Activated naive CD4-positive, alpha-beta T cell treated with anti-CD3 and anti-CD28 coated beads, Interleukin-2, amount 50 U/mL, for 72 hours (primary cell): ENCODE data around the gene RIN3. TPM values are rescaled to one million over a fixed set of nuclear protein-coding genes. Genes with fewer than 3 reads are reported as not detected.
"Not testable (repeated sequence)": the region's sequence is repeated elsewhere in the genome, so short reads cannot be mapped to it uniquely, and the experiment has no call there.

ENCODE experiments used
- ATAC-seq, 2 donors: fragments of 150-1000 bp; cut with Tn5 transposase; 2 replicates each; pipeline ENCODE4 v1.10.0; 2021; ENCODE audit warnings: mild to moderate bottlenecking in 2 of 2, moderate library complexity in 2 of 2
- DNase-seq, 2 donors: peaks; one replicate each; pipeline ENCODE4 v3.0.0; 2021 to 2022; ENCODE audit warnings: low spot score in 2 of 2
- H3K27ac Mint-ChIP-seq, 2 donors: one replicate each; pipeline ENCODE4 v1.8.0; 2022; ENCODE audit warnings: mild to moderate bottlenecking in 2 of 2, mixed read lengths in 2 of 2
- H3K36me3 Mint-ChIP-seq, 2 donors: one replicate each; pipeline ENCODE4 v1.8.0; 2022; ENCODE audit warnings: mixed read lengths in 2 of 2
- H3K9me3 Mint-ChIP-seq, 2 donors: one replicate each; pipeline ENCODE4 v1.8.0; 2022; ENCODE audit warnings: mixed read lengths in 2 of 2
- total RNA-seq, 2 donors: library from RNA; stranded (reverse); gene quantifications; one replicate each; pipeline ENCODE4 v1.2.3, GENCODE V29; 2022

Gene RIN3
- total RNA-seq, 2 donors from 2014 or later = 21.1 to 27.9 TPM

GRCh38 chr14:92710001-92710341 lies 196.4 kb downstream of the RIN3 start:
- no peak for ATAC-seq
- H3K36me3 Mint-ChIP-seq = no peaks in the 10 kb centered on the region
- H3K27ac Mint-ChIP-seq = no peak overlapping the region
- H3K9me3 Mint-ChIP-seq = no peaks in the 10 kb centered on the region
- DNase-seq = no peak

DNA sequence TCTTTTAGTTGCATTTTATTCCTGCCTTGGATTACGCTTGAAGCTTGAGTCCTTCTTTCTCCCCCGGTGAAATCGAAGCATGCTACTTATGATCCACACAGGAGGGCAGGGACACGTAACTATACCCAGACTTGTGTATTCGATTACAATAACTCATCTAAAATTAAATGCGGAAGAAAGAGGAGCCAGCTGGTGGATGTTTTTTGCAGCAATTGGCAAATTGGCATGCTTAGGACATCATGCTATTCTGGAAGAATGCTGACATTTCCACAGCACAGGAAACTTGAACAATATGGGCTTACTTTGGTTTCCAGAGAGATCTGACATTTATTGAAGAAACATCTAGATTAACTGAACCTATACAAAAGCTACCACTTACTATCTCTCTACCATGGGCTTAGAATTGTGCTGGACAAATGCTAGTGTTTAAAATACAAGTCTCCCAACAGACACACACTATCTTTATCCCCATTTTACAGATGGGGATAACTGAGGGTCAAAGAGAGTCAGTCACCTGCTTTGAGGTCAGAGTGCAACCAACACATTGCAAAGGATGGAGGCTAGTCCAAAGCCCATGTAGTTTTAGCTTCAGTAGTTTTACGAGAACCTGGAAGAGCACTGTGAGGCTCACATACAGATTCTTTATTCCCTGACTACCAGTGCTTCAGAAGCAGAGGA lies 198.5 kb downstream of the RIN3 start:
- Mint-ChIP-seq H3K36me3 (no peaks in the 10 kb centered on the region), H3K27ac (no peak overlapping the region), H3K9me3 (no peaks in the 10 kb centered on the region)
- ATAC-seq = no peak
- no peak for DNase-seq

- DNase-seq (no peak), ATAC-seq (no peak)
- Mint-ChIP-seq H3K9me3 (no peaks in the 10 kb centered on the region), H3K36me3 (no peaks in the 10 kb centered on the region), H3K27ac (no peak overlapping the region)
Observed at GRCh38 chr14:92712654-92713051, 199.1 kb downstream of the RIN3 start.

DNA sequence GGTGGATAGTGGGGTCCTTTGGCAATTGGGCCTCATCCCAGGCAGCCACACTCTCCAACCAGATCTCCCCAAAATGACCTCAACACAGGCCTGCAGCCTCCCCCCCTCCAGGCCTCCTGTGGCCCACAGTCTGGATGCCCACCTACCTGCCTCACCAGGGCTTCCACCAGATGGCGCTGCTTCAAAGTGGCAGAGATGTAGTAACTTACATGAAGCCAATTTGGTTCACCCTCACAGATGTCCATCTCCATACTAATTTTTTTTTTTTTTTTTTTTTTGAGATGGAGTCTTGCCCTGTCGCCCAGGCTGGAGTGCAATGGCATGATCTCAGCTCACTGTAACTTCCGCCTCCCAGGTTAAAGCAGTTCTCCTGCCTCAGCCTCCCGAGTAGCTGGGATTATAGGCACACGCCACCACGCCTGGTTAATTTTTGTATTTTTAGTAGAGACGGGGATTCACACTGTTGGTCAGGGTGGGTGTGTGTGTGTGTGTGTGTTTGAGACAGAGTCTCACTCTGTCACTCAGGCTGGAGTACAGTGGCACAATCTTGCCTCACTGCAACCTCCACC lies 201.2 kb downstream of the RIN3 start:
- not testable (repeated sequence) for H3K9me3 Mint-ChIP-seq, H3K36me3 Mint-ChIP-seq
- peak overlapping the region in 1 of 2 donors; percentile 23 for H3K27ac Mint-ChIP-seq
- ATAC-seq = peak; percentile 89 to 91
- peak; percentile 76 to 90 for DNase-seq

- H3K27ac Mint-ChIP-seq = no peak overlapping the region
- H3K9me3 Mint-ChIP-seq = no peaks in the 10 kb centered on the region
- no peaks in the 10 kb centered on the region for H3K36me3 Mint-ChIP-seq
- no peak for DNase-seq
- no peak for ATAC-seq
Observed at GRCh38 chr14:92716131-92716530, 202.6 kb downstream of the RIN3 start.

- H3K9me3 Mint-ChIP-seq = no peaks in the 10 kb centered on the region
- ATAC-seq = peak; percentile 60 to 71
- no peaks in the 10 kb centered on the region for H3K36me3 Mint-ChIP-seq
- H3K27ac Mint-ChIP-seq = no peak overlapping the region
- DNase-seq = no peak
Observed at GRCh38 chr14:92717571-92718042, 204.0 kb downstream of the RIN3 start.

- no peaks in the 10 kb centered on the region for H3K36me3 Mint-ChIP-seq
- DNase-seq (no peak), ATAC-seq (no peak)
- H3K9me3 Mint-ChIP-seq = no peaks in the 10 kb centered on the region
- H3K27ac Mint-ChIP-seq = no peak overlapping the region
Observed at GRCh38 chr14:92718664-92719063, 205.1 kb downstream of the RIN3 start.

DNA sequence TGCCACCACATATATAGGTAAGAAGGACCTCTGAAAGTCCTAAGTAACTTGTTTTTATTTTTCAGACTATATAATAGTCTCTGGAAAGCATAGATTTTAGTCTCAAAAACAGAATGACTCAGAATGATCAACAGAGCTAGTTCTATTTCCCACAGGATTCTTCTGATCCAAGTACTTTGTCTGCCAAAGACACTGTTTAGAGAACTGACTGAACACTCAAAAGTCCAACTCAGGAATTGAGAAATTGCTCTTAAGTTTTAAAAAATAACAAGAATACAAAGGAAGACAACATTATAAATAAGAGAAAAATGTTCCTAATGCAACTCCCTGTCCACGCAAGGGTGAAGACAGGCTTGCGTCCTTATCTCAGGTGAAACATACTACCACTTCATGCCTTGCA lies 205.8 kb downstream of the RIN3 start:
- Mint-ChIP-seq H3K9me3 (no peaks in the 10 kb centered on the region), H3K36me3 (no peaks in the 10 kb centered on the region), H3K27ac (no peak overlapping the region)
- ATAC-seq = no peak
- no peak for DNase-seq

DNA sequence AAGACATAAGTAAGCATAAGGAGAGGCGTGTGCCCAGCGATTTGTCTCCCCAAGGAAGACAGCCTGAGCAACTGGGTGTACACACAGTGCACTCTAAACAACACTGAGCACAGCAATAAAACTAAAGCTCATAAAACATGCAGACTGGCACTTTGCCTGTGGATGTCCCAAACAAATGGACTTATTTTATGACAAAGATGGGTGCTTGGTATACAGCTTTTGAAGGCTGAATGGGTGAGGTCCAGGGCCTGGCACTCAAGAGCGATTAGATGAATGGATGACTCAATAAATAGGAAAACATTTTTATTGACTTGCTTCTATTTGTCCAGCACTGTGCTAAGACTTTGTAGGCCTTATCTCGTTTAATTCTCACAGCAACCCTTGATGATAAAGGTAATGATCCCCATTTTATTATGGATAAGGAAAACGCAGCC lies 206.3 kb downstream of the RIN3 start:
- Mint-ChIP-seq H3K9me3 (no peaks in the 10 kb centered on the region), H3K36me3 (no peaks in the 10 kb centered on the region), H3K27ac (no peak overlapping the region)
- no peak for ATAC-seq
- DNase-seq = no peak

DNA sequence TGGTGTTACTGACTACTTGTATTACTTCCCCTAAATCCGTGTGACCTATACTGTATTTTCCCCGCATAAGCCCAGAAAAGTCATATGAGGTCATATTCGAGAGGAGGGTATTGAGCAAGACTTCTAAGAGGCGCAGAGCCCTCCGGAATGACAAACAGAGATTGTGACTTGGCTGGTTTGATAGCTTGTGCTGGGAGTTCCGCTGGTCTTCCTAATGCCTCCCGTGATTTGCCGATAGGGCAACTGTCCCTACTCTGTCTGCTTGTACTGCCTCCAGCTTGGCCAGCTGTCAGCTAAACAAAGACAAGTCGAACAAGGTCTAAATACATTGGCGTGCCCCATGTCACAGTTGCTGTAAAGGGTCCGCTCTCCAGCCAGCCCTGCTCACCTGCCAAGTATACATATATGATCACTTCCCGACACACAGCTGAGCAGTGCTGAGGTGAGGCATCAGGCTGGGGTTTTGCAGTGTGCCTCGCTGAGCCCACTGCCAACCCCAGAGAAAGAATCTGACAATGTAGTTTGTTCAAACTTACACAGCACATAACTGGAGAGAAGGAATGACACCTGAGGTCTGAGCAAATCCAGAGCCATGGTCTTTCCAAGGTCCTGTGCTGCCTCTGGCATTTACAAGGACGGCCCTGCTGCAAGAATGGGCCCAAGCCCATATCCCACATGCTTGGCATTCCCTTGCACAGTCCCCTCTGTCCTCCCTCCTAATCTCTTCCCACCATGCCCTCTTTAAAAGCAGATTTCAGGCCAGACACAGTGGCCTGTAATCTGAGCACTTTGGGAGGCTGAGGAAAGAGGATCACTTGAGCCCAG lies 211.1 kb downstream of the RIN3 start:
- peaks cover 0 to 7% of the 10 kb centered on the region in 2 donors for H3K36me3 Mint-ChIP-seq
- DNase-seq (no peak), ATAC-seq (no peak)
- H3K27ac Mint-ChIP-seq = no peak overlapping the region
- peaks cover 0 to 4% of the 10 kb centered on the region in 2 donors for H3K9me3 Mint-ChIP-seq

- DNase-seq (no peak), ATAC-seq (peak in 1 of 2 donors; percentile 16)
- Mint-ChIP-seq H3K36me3 (peaks cover under 1 to 9% of the 10 kb centered on the region in 2 donors), H3K9me3 (peaks cover 0 to 5% of the 10 kb centered on the region in 2 donors), H3K27ac (no peak overlapping the region)
Observed at GRCh38 chr14:92726135-92726932, 212.8 kb downstream of the RIN3 start.

DNA sequence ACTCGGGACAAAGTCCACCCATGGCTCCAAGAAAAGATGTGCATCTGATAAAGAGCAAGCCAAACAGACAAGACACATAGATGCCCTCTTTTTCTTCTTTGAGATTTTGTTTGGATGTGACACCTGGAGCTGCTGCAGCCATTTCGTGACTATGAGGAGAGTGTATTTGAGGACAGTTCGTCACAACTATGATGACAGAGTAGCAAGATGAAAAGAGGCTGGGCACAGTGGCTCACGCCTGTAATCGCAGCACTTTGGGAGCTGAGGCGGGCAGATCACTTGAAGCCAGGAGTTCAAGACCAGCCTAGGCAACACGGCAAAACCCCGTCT lies 213.3 kb downstream of the RIN3 start:
- Mint-ChIP-seq H3K9me3 (peaks cover 0 to 11% of the 10 kb centered on the region in 2 donors), H3K27ac (no peak overlapping the region), H3K36me3 (peaks cover 7 to 15% of the 10 kb centered on the region in 2 donors)
- ATAC-seq (no peak), DNase-seq (no peak)

- Mint-ChIP-seq H3K36me3 (peaks cover 14 to 17% of the 10 kb centered on the region in 2 donors), H3K9me3 (peaks cover 0 to 12% of the 10 kb centered on the region in 2 donors), H3K27ac (peak overlapping the region in 1 of 2 donors; percentile 93)
- ATAC-seq (peak; percentile 89 to 96), DNase-seq (peak in 1 of 2 donors; percentile 52)
Observed at GRCh38 chr14:92728759-92729364, 215.3 kb downstream of the RIN3 start.

GRCh38 chr14:92729634-92730358 lies 216.2 kb downstream of the RIN3 start:
- Mint-ChIP-seq H3K36me3 (peaks cover 14 to 17% of the 10 kb centered on the region in 2 donors), H3K9me3 (peaks cover 0 to 12% of the 10 kb centered on the region in 2 donors), H3K27ac (peak overlapping the region in 1 of 2 donors; percentile 65)
- no peak for DNase-seq
- ATAC-seq = peak; percentile 68 to 71

DNA sequence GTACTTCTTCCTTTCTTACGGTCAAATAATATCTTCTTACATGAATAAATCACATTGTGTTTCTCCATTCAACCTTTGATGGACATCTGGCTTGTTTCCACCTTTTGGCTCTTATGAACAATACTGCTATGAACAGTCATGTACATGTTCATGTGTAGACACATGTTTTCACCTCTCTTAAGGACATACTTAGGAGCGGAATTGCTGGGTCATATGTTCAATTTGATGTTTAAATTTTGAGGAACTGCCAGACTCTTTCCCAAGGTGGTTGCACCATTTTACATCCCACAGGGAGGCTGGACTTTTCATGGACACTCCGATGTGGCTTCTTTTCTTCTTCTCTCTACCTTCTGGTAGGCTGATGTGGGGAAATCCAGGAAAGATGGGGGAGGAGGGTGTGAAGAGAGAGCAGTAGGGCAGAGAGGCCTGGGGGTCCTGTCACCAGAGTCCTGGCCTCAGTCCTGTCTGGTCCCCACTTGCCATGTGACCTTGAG lies 218.1 kb downstream of the RIN3 start:
- Mint-ChIP-seq H3K9me3 (peaks cover 0 to 9% of the 10 kb centered on the region in 2 donors), H3K36me3 (peaks cover 14% of the 10 kb centered on the region in 2 donors), H3K27ac (no peak overlapping the region)
- no peak for DNase-seq
- ATAC-seq = no peak

DNA sequence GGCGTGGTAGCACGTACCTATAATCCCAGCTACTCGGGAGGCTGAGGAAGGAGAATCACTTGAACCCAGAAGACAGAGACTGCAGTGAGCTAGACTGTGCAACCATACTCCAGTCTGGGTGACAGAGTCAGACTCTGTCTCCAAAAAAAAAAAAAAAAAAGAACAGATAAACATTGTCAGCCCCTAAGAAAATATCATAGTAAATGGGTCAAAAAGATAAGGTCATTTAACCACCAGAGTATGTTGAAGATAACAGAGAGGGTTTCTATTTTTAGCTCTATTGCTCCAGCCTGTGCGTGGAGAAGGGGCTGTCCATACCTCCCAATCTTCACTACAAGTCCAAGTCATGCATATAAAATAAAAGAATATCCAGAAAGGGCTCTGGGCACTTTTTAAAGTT lies 219.4 kb downstream of the RIN3 start:
- ATAC-seq (no peak), DNase-seq (no peak)
- H3K36me3 Mint-ChIP-seq = peaks cover 11 to 14% of the 10 kb centered on the region in 2 donors
- peaks cover 0 to 8% of the 10 kb centered on the region in 2 donors for H3K9me3 Mint-ChIP-seq
- no peak overlapping the region for H3K27ac Mint-ChIP-seq
